Ishikawa (cell line): ENCODE results near the gene ELMO3.

Experiments used
- CREB1 ChIP-seq: IDR thresholded peaks from 2 replicates; pipeline ENCODE4 v1.6.1; 2012; ENCODE audit warnings: low read depth
- EP300 ChIP-seq: IDR thresholded peaks from 2 replicates; pipeline ENCODE4 v1.6.1; 2012; ENCODE audit warnings: borderline replicate concordance
- NFIC ChIP-seq: IDR thresholded peaks from 2 replicates; pipeline ENCODE4 v1.6.1; 2012
- TAF1 ChIP-seq: IDR thresholded peaks from 2 replicates; pipeline ENCODE4 v1.6.1; 2012; ENCODE audit warnings: low read depth, mild to moderate bottlenecking
- TCF12 ChIP-seq: IDR thresholded peaks from 2 replicates; pipeline ENCODE4 v1.6.1; 2012; ENCODE audit warnings: low read depth
- YY1 ChIP-seq: IDR thresholded peaks from 2 replicates; pipeline ENCODE4 v1.6.1; 2012; ENCODE audit warnings: low read depth
- ZBTB7A ChIP-seq: IDR thresholded peaks from 2 replicates; pipeline ENCODE4 v1.6.1; 2012; ENCODE audit warnings: low read depth
- TF ChIP-seq, protein P1 (sequence below): IDR thresholded peaks from 2 replicates; pipeline ENCODE4 v1.6.1; 2012; ENCODE audit warnings: low read depth, mild to moderate bottlenecking
- TF ChIP-seq, protein P2 (sequence below): IDR thresholded peaks from 2 replicates; pipeline ENCODE4 v1.6.1; 2012
- TF ChIP-seq, protein P3 (sequence below): IDR thresholded peaks from 2 replicates; pipeline ENCODE4 v1.6.1; 2012

DNA sequence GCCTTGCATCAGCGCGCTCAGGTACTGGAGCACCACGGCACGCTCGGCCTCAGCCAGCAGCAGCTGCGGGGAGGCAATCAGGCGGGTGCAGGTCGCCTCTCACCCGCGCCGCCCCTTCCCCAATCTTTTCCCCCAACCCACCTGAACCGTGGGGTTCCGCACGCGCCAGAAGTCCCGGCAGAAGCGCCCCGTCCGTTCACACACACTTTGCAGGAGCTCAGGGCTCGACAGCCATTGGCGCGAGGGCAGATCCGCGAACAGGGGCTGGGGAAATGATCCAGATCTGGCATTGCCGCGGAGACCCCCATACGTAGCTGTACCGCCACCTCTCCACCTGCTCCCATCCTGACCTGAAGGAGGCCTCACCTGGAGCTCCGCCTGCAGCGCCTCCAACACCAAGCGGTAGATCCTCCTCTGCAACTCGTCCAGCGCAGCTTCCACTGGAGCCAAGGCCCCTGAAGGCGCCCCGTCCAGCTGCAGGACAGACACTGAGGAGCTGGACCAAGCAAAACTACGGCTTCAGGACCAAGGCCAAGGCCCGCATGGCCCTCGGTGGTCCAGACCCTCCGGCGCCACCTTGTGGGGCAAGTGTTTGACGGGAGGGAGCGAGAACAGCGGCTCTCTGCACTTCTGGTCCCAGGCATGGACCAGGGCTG, 13.8 kb upstream of the ELMO3 start:
- TF ChIP-seq TAF1 (no peak), CREB1 (no peak), TCF12 (no peak), NFIC (no peak), EP300 (no peak), ZBTB7A (peak; percentile 79; the same call in 1 of the 2 replicates), YY1 (no peak)
- TF ChIP-seq, protein P1, sequence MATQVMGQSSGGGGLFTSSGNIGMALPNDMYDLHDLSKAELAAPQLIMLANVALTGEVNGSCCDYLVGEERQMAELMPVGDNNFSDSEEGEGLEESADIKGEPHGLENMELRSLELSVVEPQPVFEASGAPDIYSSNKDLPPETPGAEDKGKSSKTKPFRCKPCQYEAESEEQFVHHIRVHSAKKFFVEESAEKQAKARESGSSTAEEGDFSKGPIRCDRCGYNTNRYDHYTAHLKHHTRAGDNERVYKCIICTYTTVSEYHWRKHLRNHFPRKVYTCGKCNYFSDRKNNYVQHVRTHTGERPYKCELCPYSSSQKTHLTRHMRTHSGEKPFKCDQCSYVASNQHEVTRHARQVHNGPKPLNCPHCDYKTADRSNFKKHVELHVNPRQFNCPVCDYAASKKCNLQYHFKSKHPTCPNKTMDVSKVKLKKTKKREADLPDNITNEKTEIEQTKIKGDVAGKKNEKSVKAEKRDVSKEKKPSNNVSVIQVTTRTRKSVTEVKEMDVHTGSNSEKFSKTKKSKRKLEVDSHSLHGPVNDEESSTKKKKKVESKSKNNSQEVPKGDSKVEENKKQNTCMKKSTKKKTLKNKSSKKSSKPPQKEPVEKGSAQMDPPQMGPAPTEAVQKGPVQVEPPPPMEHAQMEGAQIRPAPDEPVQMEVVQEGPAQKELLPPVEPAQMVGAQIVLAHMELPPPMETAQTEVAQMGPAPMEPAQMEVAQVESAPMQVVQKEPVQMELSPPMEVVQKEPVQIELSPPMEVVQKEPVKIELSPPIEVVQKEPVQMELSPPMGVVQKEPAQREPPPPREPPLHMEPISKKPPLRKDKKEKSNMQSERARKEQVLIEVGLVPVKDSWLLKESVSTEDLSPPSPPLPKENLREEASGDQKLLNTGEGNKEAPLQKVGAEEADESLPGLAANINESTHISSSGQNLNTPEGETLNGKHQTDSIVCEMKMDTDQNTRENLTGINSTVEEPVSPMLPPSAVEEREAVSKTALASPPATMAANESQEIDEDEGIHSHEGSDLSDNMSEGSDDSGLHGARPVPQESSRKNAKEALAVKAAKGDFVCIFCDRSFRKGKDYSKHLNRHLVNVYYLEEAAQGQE, result peak; percentile 93
- TF ChIP-seq, protein P2, sequence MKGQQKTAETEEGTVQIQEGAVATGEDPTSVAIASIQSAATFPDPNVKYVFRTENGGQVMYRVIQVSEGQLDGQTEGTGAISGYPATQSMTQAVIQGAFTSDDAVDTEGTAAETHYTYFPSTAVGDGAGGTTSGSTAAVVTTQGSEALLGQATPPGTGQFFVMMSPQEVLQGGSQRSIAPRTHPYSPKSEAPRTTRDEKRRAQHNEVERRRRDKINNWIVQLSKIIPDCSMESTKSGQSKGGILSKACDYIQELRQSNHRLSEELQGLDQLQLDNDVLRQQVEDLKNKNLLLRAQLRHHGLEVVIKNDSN, result no peak
- TF ChIP-seq, protein P3, sequence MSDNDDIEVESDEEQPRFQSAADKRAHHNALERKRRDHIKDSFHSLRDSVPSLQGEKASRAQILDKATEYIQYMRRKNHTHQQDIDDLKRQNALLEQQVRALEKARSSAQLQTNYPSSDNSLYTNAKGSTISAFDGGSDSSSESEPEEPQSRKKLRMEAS, result peak; percentile 86
